ENCODE results near the gene KHSRP. TPM values are rescaled to one million over a fixed set of nuclear protein-coding genes. Genes with fewer than 3 reads are reported as not detected.

The KHSRP gene
- total and polyA plus RNA-seq, 11 donors: 53.9 to 122 (median 89.3) TPM

- intact Hi-C loops (cut with DNase I): loop anchor here in 1 of 10 donors (10.0 kb wide), 1 partner anchor 211 kb away; no protein-coding TSS in a partner anchor
- peaks cover 0 to 74% (median 72%) of the 10 kb centered on the region in 9 donors for H3K36me3 ChIP-seq
- DNase-seq: no peak
- H3K27ac ChIP-seq: no peak overlapping the region
- ATAC-seq: no peak
- H3K4me3 ChIP-seq: no peak overlapping the region
- peaks cover 0 to 12% (median 2%) of the 10 kb centered on the region in 12 donors for H3K4me1 ChIP-seq
- WGBS, 4 donors: 93 to 96% (median 93%) methylated on average over 18 to 32 of the region's 32 CpGs
- no peaks in the 10 kb centered on the region for H3K27me3 ChIP-seq
- TF ChIP-seq CTCF (IDR thresholded peaks at IDR 0.05) (no peak), POLR2A (IDR thresholded peaks at IDR 0.05) (no peak)
- H3K9me3 ChIP-seq: no peaks in the 10 kb centered on the region
These were observed 8.9 kb downstream of the KHSRP start for GRCh38 chr19:6415591-6416190.

GRCh38 chr19:6414793-6415590 lies 9.6 kb downstream of the KHSRP start:
- no peak for DNase-seq
- Histone ChIP-seq H3K27me3 (no peaks in the 10 kb centered on the region), H3K4me1 (peaks cover 0 to 12% (median 2%) of the 10 kb centered on the region in 12 donors), H3K36me3 (peaks cover 0 to 68% (median 65%) of the 10 kb centered on the region in 9 donors), H3K4me3 (no peak overlapping the region), H3K27ac (no peak overlapping the region), H3K9me3 (no peaks in the 10 kb centered on the region)
- intact Hi-C loops (cut with DNase I): loop anchor here in 1 of 10 donors (10.0 kb wide), 1 partner anchor 210 kb away; no protein-coding TSS in a partner anchor
- WGBS, 4 donors: 89 to 94% (median 92%) methylated on average over 44 to 47 of the region's 47 CpGs
- ATAC-seq: no peak
- TF ChIP-seq POLR2A (IDR thresholded peaks at IDR 0.05): no peak

GRCh38 chr19:6413721-6414643 lies 10.6 kb downstream of the KHSRP start:
- TF ChIP-seq CTCF (IDR thresholded peaks at IDR 0.05) (no peak), POLR2A (IDR thresholded peaks at IDR 0.05) (no peak)
- intact Hi-C loops (cut with DNase I): loop anchor here in 1 of 10 donors (10.0 kb wide), 1 partner anchor 209 kb away; no protein-coding TSS in a partner anchor
- no peaks in the 10 kb centered on the region for H3K27me3 ChIP-seq

GRCh38 chr19:6413291-6413690 lies 11.3 kb downstream of the KHSRP start:
- TF ChIP-seq CTCF (IDR thresholded peaks at IDR 0.05): no peak
- no peak for TF ChIP-seq POLR2A (IDR thresholded peaks at IDR 0.05)
- intact Hi-C loops (cut with DNase I): loop anchor here in 1 of 10 donors (10.0 kb wide), 1 partner anchor 208 kb away; no protein-coding TSS in a partner anchor
- Histone ChIP-seq H3K27me3 (no peaks in the 10 kb centered on the region), H3K27ac (peak overlapping the region in 3 of 12 donors; percentile 37 to 39 (median 38)), H3K4me3 (no peak overlapping the region), H3K36me3 (peaks cover 0 to 51% (median 48%) of the 10 kb centered on the region in 9 donors), H3K9me3 (no peaks in the 10 kb centered on the region), H3K4me1 (peaks cover 0 to 12% (median 1%) of the 10 kb centered on the region in 12 donors)
- WGBS, 4 donors: 45 to 64% (median 53%) methylated on average over 10 of the region's 10 CpGs
- no peak for ATAC-seq
- DNase-seq: no peak

More at GRCh38 chr19:6413721-6414643, 10.6 kb downstream of the KHSRP start:
- no peak for DNase-seq
- no peak for ATAC-seq
- H3K36me3 ChIP-seq: peaks cover 0 to 58% (median 54%) of the 10 kb centered on the region in 9 donors
- H3K4me1 ChIP-seq: peaks cover 0 to 12% (median 1%) of the 10 kb centered on the region in 12 donors
- no peaks in the 10 kb centered on the region for H3K9me3 ChIP-seq
- H3K4me3 ChIP-seq: no peak overlapping the region
- H3K27ac ChIP-seq: peak overlapping the region in 1 of 12 donors; percentile 38
- 74 to 78% (median 75%) methylated on average over 42 of the region's 42 CpGs for WGBS, 4 donors
